K562 (cell line): ENCODE results near the gene LRRC74B. TPM values are rescaled to one million over a fixed set of nuclear protein-coding genes. Genes with fewer than 3 reads are reported as not detected.
A peak's percentile ranks its signal among the peaks of the same experiment; 100 is the strongest.

Experiments
- ATAC-seq: fragments of 200-7000 bp; cut with Tn5 transposase; 3 replicates; pipeline ENCODE4 v1.9.1; 2020; ENCODE audit warnings: moderate library complexity
- BruUV-seq: library from RNA; stranded (reverse); fragments of 400-500 nt; replicated peaks from 2 replicates; lab custom pipeline; 2021; lab: Mats Ljungman, UMichigan
- CTCF ChIA-PET: fragments of 300-600 bp; formaldehyde crosslinking; extraction: SDS; loops from one replicate; lab custom pipeline; 2021; ENCODE audit warnings: low intra/inter-chr PET ratio; lab: Yijun Ruan, JAX
- POLR2A ChIA-PET: fragments of 300-600, 350-650 bp; sonication (Branson Sonifier 250); formaldehyde crosslinking; extraction: SDS; loops from one replicate; lab custom pipeline; 2021; ENCODE audit warnings: antibody characterized with exemption, inconsistent platforms; lab: Yijun Ruan, JAX
- DNase-seq, 4 experiments: peaks; one replicate each; pipeline versions ENCODE4 v3.0.0 to v3.0.0-alpha.2; 2011 to 2018; ENCODE audit warnings: low spot score in 3 of 4, mixed read lengths in 3 of 4; ENCODE audit errors: extremely low read depth in 1 of 4
- FAIRE-seq: peaks from 2 replicates; lab custom pipeline; 2011; peaks lifted over from hg19 to GRCh38; lab: Jason Lieb, UNC
- H2AFZ ChIP-seq: 2 replicates; pipeline ENCODE4 v1.6.0; 2011; ENCODE audit warnings: low read depth, low read length, control low read depth, inconsistent platforms
- H3K27ac ChIP-seq: fragments of 200-600 bp; 3 replicates; pipeline ENCODE4 v1.8.0; 2011; ENCODE audit warnings: low read depth, mild to moderate bottlenecking, control low read depth, inconsistent platforms, low read length, moderate library complexity, mixed read lengths; ENCODE audit errors: extremely low read depth
- H3K27me3 ChIP-seq, 2 experiments: fragments of 300-600 bp in 1 of 2; 2 replicates in 1 of 2; 3 replicates in 1 of 2; pipeline versions ENCODE4 v1.6.0 to v1.8.0; 2011; ENCODE audit warnings: inconsistent platforms in 2 of 2, low read length in 2 of 2, mild to moderate bottlenecking in 1 of 2, mixed read lengths in 1 of 2, moderate library complexity in 1 of 2; ENCODE audit not compliant: control insufficient read depth in 2 of 2, insufficient read depth in 2 of 2
- H3K36me3 ChIP-seq: fragments of 300-600 bp; 3 replicates; pipeline ENCODE4 v1.8.0; 2011; ENCODE audit warnings: mild to moderate bottlenecking, low read length, inconsistent platforms; ENCODE audit not compliant: control insufficient read depth, insufficient read depth
- H3K4me1 ChIP-seq, 2 experiments: fragments of 200-600 bp in 1 of 2; replicated peaks in 1 of 2; 2 replicates in 1 of 2; 3 replicates in 1 of 2; pipeline versions ENCODE4 v1.5.1 to v1.8.0; 2011; ENCODE audit warnings: inconsistent platforms in 2 of 2, low read length in 2 of 2, mild to moderate bottlenecking in 1 of 2, mixed read lengths in 1 of 2, moderate library complexity in 1 of 2; ENCODE audit not compliant: control insufficient read depth in 2 of 2, insufficient read depth in 2 of 2
- H3K4me2 ChIP-seq: 2 replicates; pipeline ENCODE4 v1.6.1; 2011; ENCODE audit warnings: low read length, control low read depth, inconsistent platforms, mixed read lengths; ENCODE audit not compliant: insufficient read depth
- H3K4me3 ChIP-seq: fragments of 200-600 bp; sonication (generic), shearing (Covaris generic); 2 replicates; pipeline ENCODE4 v1.5.1; 2016; ENCODE audit warnings: control low read depth, inconsistent platforms
- H3K79me2 ChIP-seq: fragments of 200-600 bp; 3 replicates; pipeline ENCODE4 v1.8.0; 2011; ENCODE audit warnings: low read length, inconsistent platforms; ENCODE audit not compliant: control insufficient read depth, insufficient read depth
- H3K9ac ChIP-seq, 2 experiments: 2 replicates each; pipeline versions ENCODE4 v1.6.0 to v1.6.1; 2011; ENCODE audit warnings: low read depth in 2 of 2, low read length in 2 of 2, control low read depth in 1 of 2, inconsistent platforms in 1 of 2, mild to moderate bottlenecking in 1 of 2, mixed read lengths in 1 of 2; ENCODE audit not compliant: insufficient read depth in 1 of 2
- H3K9me1 ChIP-seq: one replicate; pipeline ENCODE4 v1.6.0; 2011; ENCODE audit warnings: inconsistent platforms, mild to moderate bottlenecking, low read length, moderate library complexity; ENCODE audit not compliant: control insufficient read depth, insufficient read depth
- H3K9me3 ChIP-seq: replicated peaks from 2 replicates; pipeline ENCODE4 v1.5.1; 2011; ENCODE audit warnings: low read depth, low read length, inconsistent platforms; ENCODE audit not compliant: control insufficient read depth, insufficient read depth
- H4K20me1 ChIP-seq: replicated peaks from 2 replicates; pipeline ENCODE4 v1.6.1; 2011; ENCODE audit warnings: low read length, inconsistent platforms, mixed read lengths; ENCODE audit not compliant: control insufficient read depth, insufficient read depth
- ARID3B ChIP-seq: fragments of 250-450 bp; sonication (Bioruptor Pico); IDR thresholded peaks from 2 replicates; pipeline ENCODE4 v1.4.0; 2020; ENCODE audit warnings: borderline replicate concordance
- CUX1 ChIP-seq: fragments of 200-800 bp; sonication (Bioruptor generic); IDR thresholded peaks from 2 replicates; pipeline ENCODE4 v1.6.1; 2016; ENCODE audit warnings: missing genetic modification characterization, missing compliant biosample characterization
- FOXA3 ChIP-seq, 2 experiments: fragments of 450-650 bp in 1 of 2; sonication (generic) in 1 of 2; formaldehyde crosslinking; IDR thresholded peaks in 1 of 2; conservative IDR thresholded peaks in 1 of 2; 2 replicates each; pipeline versions ENCODE4 v1.4.0 to v1.8.0; 2020 to 2022; ENCODE audit warnings: mild to moderate bottlenecking in 2 of 2, missing genetic modification reagents in 1 of 2
- ZKSCAN8 ChIP-seq: fragments of 200-800 bp; sonication (Bioruptor generic); IDR thresholded peaks from 2 replicates; pipeline ENCODE4 v1.6.1; 2016; ENCODE audit warnings: missing genetic modification characterization, missing compliant biosample characterization
- ZNF212 ChIP-seq: fragments of 450-650 bp; formaldehyde crosslinking; IDR thresholded peaks from 2 replicates; pipeline ENCODE4 v1.4.0; 2020; ENCODE audit warnings: mild to moderate bottlenecking
- ZNF347 ChIP-seq: fragments of 450-650 bp; formaldehyde crosslinking; IDR thresholded peaks from 2 replicates; pipeline ENCODE4 v1.4.0; 2020; ENCODE audit warnings: low read depth, mild to moderate bottlenecking, moderate library complexity
- ZSCAN29 ChIP-seq: fragments of 450-650 bp; IDR thresholded peaks from 2 replicates; pipeline ENCODE4 v1.6.1; 2017
- WGBS: fragments of 100-300 bp; shearing (Covaris generic); methylation state at CpG from one replicate; pipeline ENCODE4 v1.1.6; 2016; ENCODE audit warnings: low coverage, mixed read lengths; ENCODE audit not compliant: insufficient coverage; ENCODE audit errors: missing lambda C conversion rate; 5-methylcytosine and 5-hydroxymethylcytosine counted together
- in situ Hi-C: fragments of 300-500 bp; cut with MboI; formaldehyde crosslinking; loops from 4 replicates; pipeline ENCODE4 v1.15.0; 2018; ENCODE audit warnings: inconsistent platforms, mixed read lengths
- intact Hi-C: fragments of 100-400 bp; cut with micrococcal nuclease; formaldehyde crosslinking; loops from 2 replicates; pipeline ENCODE4 v1.14.2; 2022
- polyA plus RNA-seq, 8 experiments: library from polyadenylated mRNA; depleted of rRNA in 4 of 8; stranded (reverse) in 5 of 8; unstranded in 3 of 8; fragments of >200 nt; fragmentation: Nextera tagmentation in 2 of 8; fragmentation: Illumina TruSeq in 1 of 8; extraction: Ambion mirVana in 2 of 8; extraction: Trizol in 1 of 8; gene quantifications; 2 replicates each; pipeline versions ENCODE4 v1.2.1 to v1.2.3, GENCODE V29; 2011 to 2014; ENCODE audit warnings: inconsistent platforms in 1 of 8, missing spikeins in 1 of 8
- total RNA-seq, 7 experiments: library from RNA; depleted of rRNA in 6 of 7; stranded (reverse); fragments of >200 nt in 6 of 7; fragmentation: Illumina TruSeq in 2 of 7; extraction: Trizol in 2 of 7; gene quantifications; 2 replicates each; pipeline versions ENCODE4 v1.2.1 to v1.2.3, GENCODE V29; 2011 to 2021; ENCODE audit warnings: low replicate concordance in 1 of 7

Gene LRRC74B
- total and polyA plus RNA-seq, 9 of the 15 experiments (the other 6 are each of a cell fraction or from before 2014, with no cell fraction given) = not detected

- 0 out of 4 replicates have a peak, but pooled peaks of 1 of the 2 experiments have one; percentile 8 for TF ChIP-seq FOXA3 (CRISPR knock-in tag; conservative IDR thresholded peaks at IDR 0.05 in 1 of 2, IDR thresholded peaks at IDR 0.05 in 1 of 2)
These were observed 54.6 kb downstream of the LRRC74B start (continued) for GRCh38 chr22:21100149-21101032.

- peaks cover 12% of the 10 kb centered on the region for H4K20me1 ChIP-seq
- H3K9me1 ChIP-seq = no peaks in the 10 kb centered on the region
- no peak overlapping the region for H3K9ac ChIP-seq
- H3K27me3 ChIP-seq = peaks cover 15 to 16% of the 10 kb centered on the region in 2 experiments; a peak in 4 of 5 replicates
- FAIRE-seq (no peak), DNase-seq (peak in 1 of 4 experiments; percentile 27), ATAC-seq (peak; percentile 1; the same call in 1 of the 3 replicates)
- CTCF ChIA-PET = interaction anchor here (0.6 to 2.2 kb wide), 9 partner anchors 9 to 1517 kb away, joined by 3 to 7 read pairs (median 4); partner anchors contain the start of gene LZTR1
- H3K4me2 ChIP-seq = no peak overlapping the region
- no TSS peak for BruUV-seq
- no peaks in the 10 kb centered on the region for H3K9me3 ChIP-seq
- POLR2A ChIA-PET = interaction anchor here (0.6 to 2.8 kb wide), 8 partner anchors 9 to 539 kb away, joined by 3 to 15 read pairs (median 4); partner anchors contain the start of genes LZTR1 and SDF2L1
- in situ Hi-C loops = loop anchor here (5.0 to 25.0 kb wide), 2 partner anchors 110 to 195 kb away; no protein-coding TSS in a partner anchor
- H3K27ac ChIP-seq = no peak overlapping the region
- H3K4me3 ChIP-seq = no peak overlapping the region
- H2AFZ ChIP-seq = no peak overlapping the region
- H3K4me1 ChIP-seq = peaks cover 5 to 8% of the 10 kb centered on the region in 2 experiments; a peak in 4 of 5 replicates
- intact Hi-C loops = no loop called here
- 27% methylated on average over 6 of the region's 6 CpGs for WGBS
- no peaks in the 10 kb centered on the region for H3K36me3 ChIP-seq
- H3K79me2 ChIP-seq = no peaks in the 10 kb centered on the region
- TF ChIP-seq ZSCAN29 (no peak), ZKSCAN8 (CRISPR knock-in tag) (no peak), ZNF347 (CRISPR knock-in tag) (no peak), CUX1 (CRISPR knock-in tag) (no peak), ZNF212 (CRISPR knock-in tag) (peak; percentile 75; the same call in 1 of the 2 replicates), ARID3B (CRISPR knock-in tag) (0 out of 2 replicates have a peak, but pooled peaks have one; percentile 24)
These were observed 56.3 kb downstream of the LRRC74B start for GRCh38 chr22:21101877-21102638.
